ENCODE measurements around the gene SPG11. TPM values are rescaled to one million over a fixed set of nuclear protein-coding genes. Genes with fewer than 3 reads are reported as not detected.

SPG11 gene
- total and polyA plus RNA-seq, 10 of the 15 experiments (the other 5 are each of a cell fraction or from before 2014, with no cell fraction given) = 22.1 to 85.1 (median 47.2) TPM

GRCh38 chr15:44698641-44699040, 35.2 kb upstream of the SPG11 start:
- DNase-seq (ENCODE audit: low read depth, low spot score) (no peak), FAIRE-seq (no peak), ATAC-seq (no peak)
- ChIA-PET SMC1A (ENCODE audit: uncharacterized antibody, unreplicated experiment) (interaction anchor here (0.6 to 1.4 kb wide), 6 partner anchors 12 to 153 kb away, joined by 3 to 5 read pairs (median 3); partner anchors contain the start of genes B2M and PATL2), POLR2A (interaction anchor here (0.6 to 1.9 kb wide), 2 partner anchors 8 to 15 kb away, joined by 3 to 6 read pairs; no protein-coding TSS in a partner anchor), CTCF (interaction anchor here (1.1 to 1.5 kb wide), 3 partner anchors 8 to 114 kb away, joined by 3 to 4 read pairs (median 3); partner anchors contain the start of gene SPG11), RAD21 (ENCODE audit: unreplicated experiment) (interaction anchor here (0.9 to 1.0 kb wide), 2 partner anchors 35 to 38 kb away, joined by 3 to 5 read pairs; partner anchors contain the start of genes SPG11 and TRIM69)
- BruUV-seq (replicated peaks) = no TSS peak
- H3K79me2 ChIP-seq (ENCODE audit: control insufficient read depth, insufficient read depth, low read length) = no peaks in the 10 kb centered on the region
- no peaks in the 10 kb centered on the region; a peak in 1 of 4 replicates for H3K27me3 ChIP-seq (replicated peaks in 1 of 2; ENCODE audit: control insufficient read depth in 2 of 2, insufficient read depth in 2 of 2, low read length in 1 of 2)
- intact Hi-C loops (cut with micrococcal nuclease; ENCODE audit: unreplicated experiment) = no loop called here
- H3K36me3 ChIP-seq (ENCODE audit: control insufficient read depth in 2 of 2, insufficient read depth in 2 of 2, low read length in 1 of 2) = no peaks in the 10 kb centered on the region
- H3K4me1 ChIP-seq (ENCODE audit: control insufficient read depth, insufficient read depth, low read length) = no peaks in the 10 kb centered on the region
- H3K4me2 ChIP-seq (ENCODE audit: control insufficient read depth, insufficient read depth) = no peak overlapping the region
- peaks cover 2% of the 10 kb centered on the region; the same call in 1 of the 3 replicates for H3K9me3 ChIP-seq (replicated peaks; ENCODE audit: control insufficient read depth, insufficient read depth, low read length)
- in situ Hi-C loops (cut with MboI) = no loop called here
- no peak overlapping the region for H3K27ac ChIP-seq (ENCODE audit: control insufficient read depth, insufficient read depth)
- no peak for TF ChIP-seq TCF7 (IDR thresholded peaks at IDR 0.05; ENCODE audit: borderline replicate concordance)
- no peak for TF ChIP-seq PKNOX1 (IDR thresholded peaks at IDR 0.05)
- no peak for TF ChIP-seq MLLT1 (IDR thresholded peaks at IDR 0.05)
- TF ChIP-seq RUNX3 (IDR thresholded peaks at IDR 0.05; ENCODE audit: low read length) = no peak
- TF ChIP-seq PAX8 (IDR thresholded peaks at IDR 0.05) = no peak
- no peak for TF ChIP-seq BRCA1 (IDR thresholded peaks at IDR 0.05; ENCODE audit: low read depth, low read length)
- TF ChIP-seq EED (IDR thresholded peaks at IDR 0.05; ENCODE audit: low read depth) = no peak
- no peak for TF ChIP-seq SPI1 (IDR thresholded peaks at IDR 0.05; ENCODE audit: borderline replicate concordance, insufficient read depth, low read depth, low read length)
- no peak for TF ChIP-seq ZBTB40 (IDR thresholded peaks at IDR 0.05; ENCODE audit: borderline replicate concordance)
- TF ChIP-seq EGR1 (IDR thresholded peaks at IDR 0.05; ENCODE audit: borderline replicate concordance in 1 of 2, low read depth in 2 of 2, low read length in 2 of 2) = no peak
- TF ChIP-seq POLR2AphosphoS2 (IDR thresholded peaks at IDR 0.05; ENCODE audit: low read depth, low read length) = no peak
- no peak overlapping the region for H3K4me3 ChIP-seq
- no peak overlapping the region for H2AFZ ChIP-seq (ENCODE audit: control insufficient read depth, low read depth, low read length)
- no peak overlapping the region for H3K9ac ChIP-seq (ENCODE audit: control insufficient read depth, insufficient read depth, low read length)
- H4K20me1 ChIP-seq (ENCODE audit: control insufficient read depth, insufficient read depth) = no peaks in the 10 kb centered on the region
- WGBS (ENCODE audit: insufficient coverage, insufficient replicate concordance, low lambda C conversion rate, missing lambda C conversion rate) = 93% methylated on average over 2 of the region's 2 CpGs
